Measurements from ENCODE around the gene PIP4K2C. TPM values are rescaled to one million over a fixed set of nuclear protein-coding genes. Genes with fewer than 3 reads are reported as not detected.

PIP4K2C gene
- total RNA-seq, 1 experiment from 2014 or later: 37.1 TPM

- TF ChIP-seq CTCF (conservative IDR thresholded peaks at IDR 0.05): no peak
- Histone ChIP-seq H3K9me3 (ENCODE audit: control insufficient read depth, low read depth, low read length) (no peaks in the 10 kb centered on the region), H3K79me2 (ENCODE audit: insufficient read depth, low read length) (no peaks in the 10 kb centered on the region; the same call in 1 of the 2 replicates), H2AK5ac (ENCODE audit: insufficient read length, low read length) (no peak overlapping the region), H3K23me2 (ENCODE audit: insufficient read length, low read depth, low read length, poor library complexity, severe bottlenecking) (peaks cover 16% of the 10 kb centered on the region), H2BK20ac (ENCODE audit: low read depth, low read length, poor library complexity, severe bottlenecking) (no peak overlapping the region), H3K27ac (ENCODE audit: insufficient read length, low read depth, low read length) (no peak overlapping the region), H3K27me3 (ENCODE audit: insufficient read depth, low read length) (no peaks in the 10 kb centered on the region; the same call in 1 of the 2 replicates), H4K20me1 (ENCODE audit: control insufficient read depth, insufficient read depth, insufficient read length) (no peaks in the 10 kb centered on the region), H3K23ac (ENCODE audit: insufficient read length, low read depth, low read length) (no peak overlapping the region), H2BK12ac (ENCODE audit: insufficient read length, low read depth, low read length) (no peak overlapping the region), H3K56ac (ENCODE audit: insufficient read length, low read depth, low read length) (no peak overlapping the region), H4K5ac (ENCODE audit: insufficient read length, low read depth, low read length) (no peak overlapping the region), H3K4me2 (ENCODE audit: insufficient read depth, insufficient read length, low read length) (no peak overlapping the region), H4K91ac (ENCODE audit: insufficient read length, low read depth, low read length) (no peak overlapping the region), H3K18ac (ENCODE audit: insufficient read length, low read depth, low read length) (no peak overlapping the region), H2BK15ac (ENCODE audit: low read depth, low read length) (no peak overlapping the region), H3K4ac (ENCODE audit: low read depth, low read length) (no peak overlapping the region), H3K79me1 (ENCODE audit: insufficient read depth, low read depth, low read length, poor library complexity, severe bottlenecking) (peaks cover 14% of the 10 kb centered on the region), H2BK5ac (ENCODE audit: insufficient read length, low read length) (no peak overlapping the region), H2BK120ac (ENCODE audit: low read depth, low read length, poor library complexity, severe bottlenecking) (no peak overlapping the region), H4K8ac (replicated peaks; ENCODE audit: insufficient read length, low read depth, low read length) (no peak overlapping the region), H2AFZ (ENCODE audit: low read length) (no peak overlapping the region), H3K4me1 (ENCODE audit: insufficient read depth, low read length) (peaks cover 11% of the 10 kb centered on the region), H3T11ph (ENCODE audit: low read length) (no peak overlapping the region), H3K9ac (ENCODE audit: extremely low read depth, insufficient read length, low read length) (no peak overlapping the region), H3K14ac (ENCODE audit: insufficient read depth, low read length) (no peak overlapping the region)
- no peak for DNase-seq
- no peaks in the 10 kb centered on the region for H3K9me3 Mint-ChIP-seq
- peaks cover 22% of the 10 kb centered on the region for H3K27me3 Mint-ChIP-seq (ENCODE audit: low read depth)
- no peak overlapping the region for H3K27ac Mint-ChIP-seq
- no peak overlapping the region for H3K4me3 Mint-ChIP-seq
- 100% methylated on average over 2 of the region's 2 CpGs for WGBS (ENCODE audit: extremely low coverage, insufficient read length, low lambda C conversion rate)
- peaks cover 45 to 55% of the 10 kb centered on the region in 2 experiments for H3K4me1 Mint-ChIP-seq
- peaks cover 0 to 10% (median 9%) of the 10 kb centered on the region in 3 experiments; a peak in 5 of 7 replicates for H3K36me3 Mint-ChIP-seq (ENCODE audit: insufficient read depth in 1 of 3, low read depth in 3 of 3)
Observed at GRCh38 chr12:57548013-57548315, 43.0 kb upstream of the PIP4K2C start.

Data from H9 (cell line).